HepG2 (cell line): ENCODE measurements around the gene PDZD8.

Experiments
- DR1 ChIP-seq: sonication (generic); formaldehyde crosslinking; IDR thresholded peaks from 2 replicates; pipeline ENCODE4 v1.8.0; 2021; ENCODE audit warnings: mild to moderate bottlenecking, missing genetic modification reagents, inconsistent platforms
- HDAC2 ChIP-seq: sonication (generic); formaldehyde crosslinking; IDR thresholded peaks from 2 replicates; pipeline ENCODE4 v1.4.0; 2020; ENCODE audit warnings: missing genetic modification reagents
- NR2C2 ChIP-seq: sonication (generic); formaldehyde crosslinking; IDR thresholded peaks from 2 replicates; pipeline ENCODE4 v1.4.0; 2020; ENCODE audit warnings: missing genetic modification reagents, mild to moderate bottlenecking, moderate library complexity, borderline replicate concordance
- PHF20 ChIP-seq: sonication (generic); formaldehyde crosslinking; IDR thresholded peaks from 2 replicates; pipeline ENCODE4 v1.5.0; 2020; ENCODE audit warnings: mild to moderate bottlenecking, missing genetic modification reagents
- SNRNP70 ChIP-seq: fragments of 200-400 bp; formaldehyde crosslinking; IDR thresholded peaks from 2 replicates; pipeline ENCODE4 v1.6.1; 2017; ENCODE audit warnings: mild to moderate bottlenecking, low read depth, low read length, moderate library complexity
- ZNF337 ChIP-seq: sonication (generic); formaldehyde crosslinking; IDR thresholded peaks from 2 replicates; pipeline ENCODE4 v1.5.1; 2020; ENCODE audit warnings: missing genetic modification reagents, low read depth, mild to moderate bottlenecking, borderline replicate concordance
- ZZZ3 ChIP-seq: sonication (generic); formaldehyde crosslinking; IDR thresholded peaks from 2 replicates; pipeline ENCODE4 v1.4.0; 2020; ENCODE audit warnings: missing genetic modification reagents, mild to moderate bottlenecking, borderline replicate concordance
- TF ChIP-seq, protein P1 (sequence below): sonication (generic); formaldehyde crosslinking; conservative IDR thresholded peaks from 2 replicates; pipeline ENCODE4 v1.8.0; 2022; ENCODE audit warnings: mild to moderate bottlenecking, moderate library complexity, missing genetic modification reagents
- TF ChIP-seq, protein P2 (sequence below): fragments of 450-650 bp; IDR thresholded peaks from 2 replicates; pipeline ENCODE4 v1.6.1; 2016
- TF ChIP-seq, protein P3 (sequence below), 2 experiments: IDR thresholded peaks; 2 replicates each; pipeline ENCODE4 v1.6.1; 2011 to 2012; ENCODE audit warnings: low read length in 2 of 2, borderline replicate concordance in 1 of 2, low read depth in 1 of 2, mild to moderate bottlenecking in 1 of 2, moderate library complexity in 1 of 2

DNA sequence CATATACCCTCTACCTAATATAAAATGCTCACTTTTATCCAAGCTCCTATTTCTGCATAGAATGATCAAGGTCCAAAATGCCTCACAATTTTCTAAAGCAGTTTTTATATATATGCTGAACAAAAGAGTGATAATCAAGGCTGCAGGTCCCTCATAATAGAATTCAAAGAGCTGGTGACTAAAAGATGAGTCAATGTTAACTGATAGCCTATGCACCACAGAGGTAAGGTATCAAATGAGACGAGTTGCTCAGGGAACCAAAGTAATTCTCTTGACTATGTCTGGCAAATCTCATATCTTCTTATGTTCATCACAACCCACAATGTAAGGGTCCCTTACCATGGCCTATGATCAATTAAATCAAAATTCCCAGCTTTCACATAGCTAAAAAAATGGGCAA lies 15.2 kb downstream of the PDZD8 start:
- TF ChIP-seq PHF20, result no peak
- no peak for TF ChIP-seq ZNF337 (CRISPR knock-in tag)
- TF ChIP-seq SNRNP70, result no peak
- no peak for TF ChIP-seq DR1 (CRISPR knock-in tag)
- TF ChIP-seq HDAC2, result no peak
- TF ChIP-seq, protein P1, sequence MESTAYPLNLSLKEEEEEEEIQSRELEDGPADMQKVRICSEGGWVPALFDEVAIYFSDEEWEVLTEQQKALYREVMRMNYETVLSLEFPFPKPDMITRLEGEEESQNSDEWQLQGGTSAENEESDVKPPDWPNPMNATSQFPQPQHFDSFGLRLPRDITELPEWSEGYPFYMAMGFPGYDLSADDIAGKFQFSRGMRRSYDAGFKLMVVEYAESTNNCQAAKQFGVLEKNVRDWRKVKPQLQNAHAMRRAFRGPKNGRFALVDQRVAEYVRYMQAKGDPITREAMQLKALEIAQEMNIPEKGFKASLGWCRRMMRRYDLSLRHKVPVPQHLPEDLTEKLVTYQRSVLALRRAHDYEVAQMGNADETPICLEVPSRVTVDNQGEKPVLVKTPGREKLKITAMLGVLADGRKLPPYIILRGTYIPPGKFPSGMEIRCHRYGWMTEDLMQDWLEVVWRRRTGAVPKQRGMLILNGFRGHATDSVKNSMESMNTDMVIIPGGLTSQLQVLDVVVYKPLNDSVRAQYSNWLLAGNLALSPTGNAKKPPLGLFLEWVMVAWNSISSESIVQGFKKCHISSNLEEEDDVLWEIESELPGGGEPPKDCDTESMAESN (CRISPR knock-in tag), result no peak
- TF ChIP-seq NR2C2 (CRISPR knock-in tag), result no peak
- TF ChIP-seq, protein P2, sequence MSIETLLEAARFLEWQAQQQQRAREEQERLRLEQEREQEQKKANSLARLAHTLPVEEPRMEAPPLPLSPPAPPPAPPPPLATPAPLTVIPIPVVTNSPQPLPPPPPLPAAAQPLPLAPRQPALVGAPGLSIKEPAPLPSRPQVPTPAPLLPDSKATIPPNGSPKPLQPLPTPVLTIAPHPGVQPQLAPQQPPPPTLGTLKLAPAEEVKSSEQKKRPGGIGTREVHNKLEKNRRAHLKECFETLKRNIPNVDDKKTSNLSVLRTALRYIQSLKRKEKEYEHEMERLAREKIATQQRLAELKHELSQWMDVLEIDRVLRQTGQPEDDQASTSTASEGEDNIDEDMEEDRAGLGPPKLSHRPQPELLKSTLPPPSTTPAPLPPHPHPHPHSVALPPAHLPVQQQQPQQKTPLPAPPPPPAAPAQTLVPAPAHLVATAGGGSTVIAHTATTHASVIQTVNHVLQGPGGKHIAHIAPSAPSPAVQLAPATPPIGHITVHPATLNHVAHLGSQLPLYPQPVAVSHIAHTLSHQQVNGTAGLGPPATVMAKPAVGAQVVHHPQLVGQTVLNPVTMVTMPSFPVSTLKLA, result no peak
- no peak for TF ChIP-seq ZZZ3 (CRISPR knock-in tag)
- TF ChIP-seq, protein P3, sequence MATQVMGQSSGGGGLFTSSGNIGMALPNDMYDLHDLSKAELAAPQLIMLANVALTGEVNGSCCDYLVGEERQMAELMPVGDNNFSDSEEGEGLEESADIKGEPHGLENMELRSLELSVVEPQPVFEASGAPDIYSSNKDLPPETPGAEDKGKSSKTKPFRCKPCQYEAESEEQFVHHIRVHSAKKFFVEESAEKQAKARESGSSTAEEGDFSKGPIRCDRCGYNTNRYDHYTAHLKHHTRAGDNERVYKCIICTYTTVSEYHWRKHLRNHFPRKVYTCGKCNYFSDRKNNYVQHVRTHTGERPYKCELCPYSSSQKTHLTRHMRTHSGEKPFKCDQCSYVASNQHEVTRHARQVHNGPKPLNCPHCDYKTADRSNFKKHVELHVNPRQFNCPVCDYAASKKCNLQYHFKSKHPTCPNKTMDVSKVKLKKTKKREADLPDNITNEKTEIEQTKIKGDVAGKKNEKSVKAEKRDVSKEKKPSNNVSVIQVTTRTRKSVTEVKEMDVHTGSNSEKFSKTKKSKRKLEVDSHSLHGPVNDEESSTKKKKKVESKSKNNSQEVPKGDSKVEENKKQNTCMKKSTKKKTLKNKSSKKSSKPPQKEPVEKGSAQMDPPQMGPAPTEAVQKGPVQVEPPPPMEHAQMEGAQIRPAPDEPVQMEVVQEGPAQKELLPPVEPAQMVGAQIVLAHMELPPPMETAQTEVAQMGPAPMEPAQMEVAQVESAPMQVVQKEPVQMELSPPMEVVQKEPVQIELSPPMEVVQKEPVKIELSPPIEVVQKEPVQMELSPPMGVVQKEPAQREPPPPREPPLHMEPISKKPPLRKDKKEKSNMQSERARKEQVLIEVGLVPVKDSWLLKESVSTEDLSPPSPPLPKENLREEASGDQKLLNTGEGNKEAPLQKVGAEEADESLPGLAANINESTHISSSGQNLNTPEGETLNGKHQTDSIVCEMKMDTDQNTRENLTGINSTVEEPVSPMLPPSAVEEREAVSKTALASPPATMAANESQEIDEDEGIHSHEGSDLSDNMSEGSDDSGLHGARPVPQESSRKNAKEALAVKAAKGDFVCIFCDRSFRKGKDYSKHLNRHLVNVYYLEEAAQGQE (IDR thresholded peaks at IDR 0.05; ENCODE audit: borderline replicate concordance in 1 of 2, low read depth in 1 of 2, low read length in 2 of 2), result no peak
